Measurements from ENCODE around the gene USH2A.

GRCh38 chr1:215728169-215728568, 695.1 kb downstream of the USH2A start:
- TF ChIP-seq CTCF (IDR thresholded peaks at IDR 0.05), result no peak
- TF ChIP-seq POLR2A (IDR thresholded peaks at IDR 0.05), result no peak
